ENCODE measurements around the gene DRC1. TPM values are rescaled to one million over a fixed set of nuclear protein-coding genes. Genes with fewer than 3 reads are reported as not detected.

DRC1 gene
- total and polyA plus RNA-seq, 2 of the 4 experiments (the other 2 are of a cell fraction) = 0.18 TPM; not detected in 1

DNA sequence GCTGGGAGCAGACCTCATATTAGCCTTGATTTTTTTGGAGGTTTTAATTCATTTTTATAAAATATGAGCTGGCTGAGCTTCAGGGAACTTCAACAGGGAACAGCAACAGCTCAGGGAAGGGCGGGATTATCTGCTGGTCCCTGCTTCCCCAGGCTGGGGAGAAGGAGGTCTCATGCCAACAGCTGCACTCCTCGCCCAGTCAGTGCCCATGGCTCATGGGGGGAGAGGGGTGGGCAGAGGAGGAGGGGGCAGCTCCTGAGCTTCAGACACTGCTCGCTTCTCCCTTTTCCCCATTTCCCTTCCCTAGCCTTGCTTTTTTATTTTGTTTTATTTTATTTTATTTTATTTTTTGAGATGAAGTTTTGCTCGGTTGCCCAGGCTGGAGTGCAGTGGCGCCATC is 76.6 kb downstream of the DRC1 start:
- H3K4me2 ChIP-seq (ENCODE audit: low read depth, low read length) = no peak overlapping the region
- no peak overlapping the region for H3K23ac ChIP-seq (ENCODE audit: low read depth, low read length)
- ChIA-PET CTCF (interaction anchor here (1.2 kb wide), 1 partner anchor 16 kb away, joined by 3 read pairs; no protein-coding TSS in a partner anchor), POLR2A (ENCODE audit: unreplicated experiment) (no interaction called here)
- H2AK5ac ChIP-seq (ENCODE audit: low read depth, low read length) = no peak overlapping the region
- no peaks in the 10 kb centered on the region for H3K36me3 ChIP-seq (ENCODE audit: control insufficient read depth, insufficient read depth, low read length)
- H4K91ac ChIP-seq (ENCODE audit: insufficient read depth, low read depth, low read length) = no peak overlapping the region
- no peak overlapping the region for H2BK15ac ChIP-seq (ENCODE audit: low read depth, low read length)
- H2AFZ ChIP-seq (replicated peaks; ENCODE audit: low read length, poor library complexity) = no peak overlapping the region
- peaks cover 2% of the 10 kb centered on the region; the same call in 1 of the 2 replicates for H3K27me3 ChIP-seq (ENCODE audit: control insufficient read depth, insufficient read depth, low read length)
- H4K8ac ChIP-seq (ENCODE audit: low read depth in 2 of 2, low read length in 2 of 2) = no peak overlapping the region
- H2BK20ac ChIP-seq (ENCODE audit: low read depth, low read length) = no peak overlapping the region
- peaks cover 6% of the 10 kb centered on the region for H3K9me1 ChIP-seq (ENCODE audit: insufficient read depth, low read length)
- H4K5ac ChIP-seq (ENCODE audit: low read depth, low read length) = no peak overlapping the region
- in situ Hi-C loops (cut with MboI; ENCODE audit: low sequenced_read_pairs) = no loop called here
- dilution Hi-C loops (cut with HindIII; ENCODE audit: low sequenced_read_pairs, unreplicated experiment) = no loop called here
- H3K79me1 ChIP-seq (ENCODE audit: low read depth in 1 of 2, low read length in 2 of 2) = no peaks in the 10 kb centered on the region
- intact Hi-C loops (cut with micrococcal nuclease) = no loop called here
- no peaks in the 10 kb centered on the region for H3K4me1 ChIP-seq (ENCODE audit: control insufficient read depth, insufficient read depth, low read length)
- no peak overlapping the region for H3K56ac ChIP-seq (ENCODE audit: extremely low read depth, insufficient read depth, low read length)
- TF ChIP-seq MAZ (IDR thresholded peaks at IDR 0.05; ENCODE audit: borderline replicate concordance, low read depth, low read length) (no peak), CHD1 (IDR thresholded peaks at IDR 0.05; ENCODE audit: low read depth, low read length) (no peak), MAFK (IDR thresholded peaks at IDR 0.05; ENCODE audit: low read depth, low read length) (no peak), RFX5 (IDR thresholded peaks at IDR 0.05; ENCODE audit: low read depth, low read length) (no peak), SMC3 (IDR thresholded peaks at IDR 0.05; ENCODE audit: low read depth, low read length) (no peak), MXI1 (IDR thresholded peaks at IDR 0.05; ENCODE audit: borderline replicate concordance, low read depth, low read length) (no peak), FOS (IDR thresholded peaks at IDR 0.05; ENCODE audit: low read depth, low read length) (no peak), RAD21 (IDR thresholded peaks at IDR 0.05; ENCODE audit: low read length) (no peak), CEBPB (IDR thresholded peaks at IDR 0.05; ENCODE audit: low read depth, low read length) (no peak), POLR2A (IDR thresholded peaks at IDR 0.05; ENCODE audit: low read depth, low read length) (no peak), RCOR1 (IDR thresholded peaks at IDR 0.05; ENCODE audit: insufficient replicate concordance, low read length) (no peak), BHLHE40 (IDR thresholded peaks at IDR 0.05; ENCODE audit: low read depth, low read length) (no peak)
- TF ChIP-seq, protein P1, sequence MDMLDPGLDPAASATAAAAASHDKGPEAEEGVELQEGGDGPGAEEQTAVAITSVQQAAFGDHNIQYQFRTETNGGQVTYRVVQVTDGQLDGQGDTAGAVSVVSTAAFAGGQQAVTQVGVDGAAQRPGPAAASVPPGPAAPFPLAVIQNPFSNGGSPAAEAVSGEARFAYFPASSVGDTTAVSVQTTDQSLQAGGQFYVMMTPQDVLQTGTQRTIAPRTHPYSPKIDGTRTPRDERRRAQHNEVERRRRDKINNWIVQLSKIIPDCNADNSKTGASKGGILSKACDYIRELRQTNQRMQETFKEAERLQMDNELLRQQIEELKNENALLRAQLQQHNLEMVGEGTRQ (IDR thresholded peaks at IDR 0.05; ENCODE audit: low read depth, low read length) = no peak
- TF ChIP-seq, protein P2, sequence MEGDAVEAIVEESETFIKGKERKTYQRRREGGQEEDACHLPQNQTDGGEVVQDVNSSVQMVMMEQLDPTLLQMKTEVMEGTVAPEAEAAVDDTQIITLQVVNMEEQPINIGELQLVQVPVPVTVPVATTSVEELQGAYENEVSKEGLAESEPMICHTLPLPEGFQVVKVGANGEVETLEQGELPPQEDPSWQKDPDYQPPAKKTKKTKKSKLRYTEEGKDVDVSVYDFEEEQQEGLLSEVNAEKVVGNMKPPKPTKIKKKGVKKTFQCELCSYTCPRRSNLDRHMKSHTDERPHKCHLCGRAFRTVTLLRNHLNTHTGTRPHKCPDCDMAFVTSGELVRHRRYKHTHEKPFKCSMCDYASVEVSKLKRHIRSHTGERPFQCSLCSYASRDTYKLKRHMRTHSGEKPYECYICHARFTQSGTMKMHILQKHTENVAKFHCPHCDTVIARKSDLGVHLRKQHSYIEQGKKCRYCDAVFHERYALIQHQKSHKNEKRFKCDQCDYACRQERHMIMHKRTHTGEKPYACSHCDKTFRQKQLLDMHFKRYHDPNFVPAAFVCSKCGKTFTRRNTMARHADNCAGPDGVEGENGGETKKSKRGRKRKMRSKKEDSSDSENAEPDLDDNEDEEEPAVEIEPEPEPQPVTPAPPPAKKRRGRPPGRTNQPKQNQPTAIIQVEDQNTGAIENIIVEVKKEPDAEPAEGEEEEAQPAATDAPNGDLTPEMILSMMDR (conservative IDR thresholded peaks at IDR 0.05; ENCODE audit: low read depth, low read length) = no peak
- TF ChIP-seq, protein P3, sequence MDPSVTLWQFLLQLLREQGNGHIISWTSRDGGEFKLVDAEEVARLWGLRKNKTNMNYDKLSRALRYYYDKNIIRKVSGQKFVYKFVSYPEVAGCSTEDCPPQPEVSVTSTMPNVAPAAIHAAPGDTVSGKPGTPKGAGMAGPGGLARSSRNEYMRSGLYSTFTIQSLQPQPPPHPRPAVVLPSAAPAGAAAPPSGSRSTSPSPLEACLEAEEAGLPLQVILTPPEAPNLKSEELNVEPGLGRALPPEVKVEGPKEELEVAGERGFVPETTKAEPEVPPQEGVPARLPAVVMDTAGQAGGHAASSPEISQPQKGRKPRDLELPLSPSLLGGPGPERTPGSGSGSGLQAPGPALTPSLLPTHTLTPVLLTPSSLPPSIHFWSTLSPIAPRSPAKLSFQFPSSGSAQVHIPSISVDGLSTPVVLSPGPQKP (IDR thresholded peaks at IDR 0.05; ENCODE audit: borderline replicate concordance, low read depth, low read length) = no peak
- H2BK120ac ChIP-seq (ENCODE audit: low read depth, low read length) = no peak overlapping the region
- H3K18ac ChIP-seq (ENCODE audit: low read depth, low read length) = no peak overlapping the region
- BruUV-seq (replicated peaks) = no TSS peak
- WGBS, 2 experiments (ENCODE audit: extremely low coverage in 2 of 2, insufficient read length in 1 of 2) = 100% methylated on average over 2 of the region's 5 CpGs; no CpG with 5 or more reads in 1 of the 2 experiments
- DNase-seq (no peak), ATAC-seq (ENCODE audit: low read depth) (no peak)
- H3K4me3 ChIP-seq (ENCODE audit: insufficient read depth, low read depth, low read length) = no peak overlapping the region
- no peaks in the 10 kb centered on the region for H4K20me1 ChIP-seq (ENCODE audit: insufficient read depth, low read length)
- H2AK9ac ChIP-seq (replicated peaks; ENCODE audit: low read depth, low read length, poor library complexity) = no peak overlapping the region
- H3K9ac ChIP-seq (ENCODE audit: low read depth, low read length) = no peak overlapping the region
- no peak overlapping the region for H3K27ac ChIP-seq (ENCODE audit: insufficient read depth, low read length)
- H3K14ac ChIP-seq (replicated peaks; ENCODE audit: low read depth, low read length) = no peak overlapping the region
- H3K9me3 ChIP-seq (ENCODE audit: control insufficient read depth, insufficient read depth, low read length) = no peaks in the 10 kb centered on the region
- no peak overlapping the region for H2BK5ac ChIP-seq (ENCODE audit: low read depth, low read length, poor library complexity, severe bottlenecking)
- no peak overlapping the region for H3K4ac ChIP-seq (ENCODE audit: low read depth, low read length)
